KOPT-K1 (cell line): ENCODE data around the gene RNF111.
"Not testable (repeated sequence)": the region's sequence is repeated elsewhere in the genome, so short reads cannot be mapped to it uniquely, and the experiment has no call there.

Experiments
- H3K27ac ChIP-seq: fragments of 200-600 bp; sonication (generic); 2 replicates; pipeline ENCODE4 v1.5.1; 2016; ENCODE audit warnings: antibody characterized with exemption, mild to moderate bottlenecking, low read depth, low read length; ENCODE audit not compliant: poor library complexity, severe bottlenecking
- H3K36me3 ChIP-seq: fragments of 200-600 bp; sonication (generic); 2 replicates; pipeline ENCODE4 v1.5.1; 2017; ENCODE audit warnings: antibody characterized with exemption, mild to moderate bottlenecking, low read length, moderate library complexity; ENCODE audit not compliant: insufficient read depth
- H3K9me3 ChIP-seq: fragments of 200-600 bp; sonication (generic); 2 replicates; pipeline ENCODE4 v1.5.1; 2017; ENCODE audit warnings: antibody characterized with exemption, low read length, mild to moderate bottlenecking; ENCODE audit not compliant: insufficient read depth, poor library complexity, severe bottlenecking

RNF111 gene

DNA sequence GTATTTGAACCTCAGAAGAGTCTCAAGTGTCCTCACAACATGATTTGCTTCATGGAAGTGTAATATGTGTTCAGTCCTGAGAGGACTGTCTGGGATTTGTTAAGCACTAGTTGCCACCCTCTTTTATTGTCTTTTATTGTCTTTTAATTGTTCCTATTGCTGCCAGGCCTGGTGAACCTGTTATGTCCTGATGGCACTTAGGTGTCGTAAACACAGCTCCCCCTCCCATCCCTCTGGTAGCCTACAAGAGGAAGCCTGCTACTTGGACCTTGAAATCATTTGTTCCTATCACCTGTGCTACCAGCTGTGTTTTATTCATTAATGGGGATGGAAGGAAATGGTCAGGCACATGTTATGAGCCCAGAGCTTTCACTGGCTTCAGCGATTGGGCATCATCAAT lies 136.8 kb downstream of the RNF111 start:
- peaks cover 99% of the 10 kb centered on the region for H3K36me3 ChIP-seq
- peaks cover 19% of the 10 kb centered on the region for H3K9me3 ChIP-seq
- no peak overlapping the region for H3K27ac ChIP-seq

DNA sequence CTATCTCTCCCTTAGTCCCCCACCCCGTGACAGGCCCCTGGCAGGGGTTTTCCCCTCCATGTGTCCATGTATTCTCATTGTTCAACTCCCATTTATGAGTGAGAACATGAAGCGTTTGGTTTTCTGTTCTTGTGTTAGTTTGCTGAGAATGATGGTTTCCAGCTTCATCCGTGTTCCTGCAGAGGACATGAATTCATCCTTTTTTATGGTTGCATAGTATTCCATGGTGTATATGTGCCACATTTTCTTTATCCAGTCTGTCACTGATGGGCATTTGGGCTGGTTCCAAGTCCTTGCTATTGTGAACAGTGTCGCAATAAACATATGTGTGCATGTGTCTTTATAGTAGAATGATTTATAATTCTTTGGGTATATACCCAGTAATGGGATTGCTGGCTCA lies 138.2 kb downstream of the RNF111 start:
- H3K27ac ChIP-seq, result not testable (repeated sequence)
- Histone ChIP-seq H3K36me3 (peaks cover 99% of the 10 kb centered on the region), H3K9me3 (peaks cover 27% of the 10 kb centered on the region)

DNA sequence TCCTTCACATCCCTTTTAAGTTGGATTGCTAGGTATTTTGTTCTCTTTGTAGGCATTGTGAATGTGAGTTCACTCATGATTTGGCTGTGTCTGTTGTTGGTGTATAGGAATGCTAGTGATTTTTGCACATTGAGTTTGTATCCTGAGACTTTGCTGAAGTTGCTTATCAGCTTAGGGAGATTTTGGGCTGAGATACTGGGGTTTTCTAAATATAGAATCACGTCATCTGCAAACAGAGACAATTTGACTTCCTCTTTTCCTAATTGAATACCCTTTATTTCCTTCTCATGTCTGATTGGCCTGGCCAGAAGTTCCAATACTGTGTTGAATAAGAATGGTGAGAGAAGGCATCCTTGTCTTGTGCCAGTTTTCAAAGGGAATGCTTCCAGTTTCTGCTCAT lies 139.8 kb downstream of the RNF111 start:
- peaks cover 27% of the 10 kb centered on the region for H3K9me3 ChIP-seq
- H3K36me3 ChIP-seq, result peaks cover 100% of the 10 kb centered on the region
- H3K27ac ChIP-seq, result not testable (repeated sequence)

DNA sequence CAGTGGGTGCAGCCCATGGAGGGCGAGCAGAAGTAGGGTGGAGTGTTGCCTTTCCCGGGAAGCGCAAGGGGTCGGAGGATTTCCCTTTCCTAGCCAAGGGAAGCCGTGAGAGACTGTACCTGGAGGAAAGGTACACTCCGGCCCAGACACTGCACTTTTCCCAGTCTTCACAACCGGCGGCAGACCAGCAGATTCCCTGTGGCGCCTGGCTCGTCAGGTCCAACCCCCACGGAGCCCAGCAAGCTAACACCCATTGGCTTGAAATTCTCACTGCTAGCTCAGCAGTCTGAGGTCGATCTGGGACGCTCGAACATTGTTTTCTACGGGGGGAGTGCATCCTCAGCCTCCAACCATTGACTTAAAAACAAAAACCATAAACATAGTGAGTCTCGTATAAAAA lies 144.0 kb downstream of the RNF111 start:
- H3K9me3 ChIP-seq, result peaks cover 22% of the 10 kb centered on the region
- H3K27ac ChIP-seq, result no peak overlapping the region
- peaks cover 100% of the 10 kb centered on the region for H3K36me3 ChIP-seq

DNA sequence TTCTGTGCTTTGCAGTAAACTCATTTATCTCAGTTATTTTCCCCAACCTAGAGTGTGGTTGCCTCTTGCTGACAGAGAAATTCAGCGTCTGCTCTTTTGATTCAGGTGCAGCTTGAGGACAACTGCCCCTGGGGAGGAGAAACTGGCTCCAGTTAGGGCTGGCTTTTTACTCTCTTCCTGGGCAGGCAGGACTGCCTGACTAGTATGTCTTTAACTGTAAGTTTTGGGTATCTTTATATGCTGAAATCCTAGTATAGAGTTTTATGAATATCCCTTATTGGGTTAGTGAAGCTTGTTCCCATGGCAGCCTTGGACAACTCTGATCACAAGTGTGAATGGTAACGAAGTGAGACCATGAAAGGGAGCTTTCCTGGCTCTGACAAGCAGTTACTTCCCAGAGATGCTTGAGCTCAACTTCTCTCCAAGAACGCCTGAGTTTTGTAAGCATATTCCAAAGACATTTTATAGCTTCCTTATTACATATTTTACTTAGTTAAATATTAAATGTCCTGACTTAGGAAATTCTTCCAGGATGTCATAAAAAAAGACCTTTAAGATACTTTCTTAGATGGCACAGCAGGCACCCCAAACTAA lies 144.6 kb downstream of the RNF111 start:
- H3K27ac ChIP-seq, result no peak overlapping the region
- H3K36me3 ChIP-seq, result peaks cover 100% of the 10 kb centered on the region
- H3K9me3 ChIP-seq, result peaks cover 18% of the 10 kb centered on the region

DNA sequence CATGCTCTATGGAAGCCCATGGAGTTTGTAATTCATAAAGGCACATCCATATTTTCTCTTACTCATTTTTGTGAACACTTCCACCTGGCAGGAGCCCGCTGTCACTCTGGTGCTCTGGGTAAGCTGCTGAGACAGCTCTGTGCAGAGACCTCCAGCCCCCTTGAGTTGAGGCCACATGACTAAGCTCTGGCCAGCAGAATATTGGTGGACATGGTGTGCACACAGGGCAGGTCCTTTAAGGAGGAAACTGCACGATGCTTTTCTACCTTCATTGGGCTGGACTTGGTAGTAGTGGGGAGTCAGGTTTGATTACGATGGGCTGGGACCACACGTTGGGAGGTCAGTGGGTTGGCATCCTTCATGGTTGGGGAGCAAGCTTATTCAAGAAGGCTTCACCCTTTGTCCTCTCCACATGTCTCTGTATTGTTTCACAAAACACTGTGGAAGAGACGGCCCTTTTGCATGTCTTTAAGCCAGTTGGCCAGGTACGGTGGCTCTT lies 146.5 kb downstream of the RNF111 start:
- Histone ChIP-seq H3K27ac (no peak overlapping the region), H3K9me3 (peaks cover 10% of the 10 kb centered on the region), H3K36me3 (peaks cover 100% of the 10 kb centered on the region)

DNA sequence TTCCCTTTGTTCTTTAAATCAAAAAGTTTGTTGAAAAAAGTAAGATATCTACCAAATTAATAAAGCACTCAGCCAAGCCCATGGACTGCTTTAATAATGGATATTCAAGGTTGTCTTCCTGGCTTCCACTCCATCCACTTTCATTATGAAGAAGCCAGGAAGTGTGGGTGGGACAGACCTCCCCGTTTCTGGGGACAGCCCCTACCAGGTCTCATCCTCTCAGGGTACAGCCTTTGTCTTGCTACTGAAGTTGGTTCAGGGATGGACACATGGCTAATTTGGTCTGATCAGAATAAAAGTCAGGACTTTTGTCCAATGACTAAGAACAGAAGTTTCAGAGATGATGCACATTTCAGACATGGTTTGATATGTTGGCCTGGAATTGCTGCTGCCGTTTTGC lies 150.1 kb downstream of the RNF111 start:
- H3K36me3 ChIP-seq, result peaks cover 91% of the 10 kb centered on the region
- H3K27ac ChIP-seq, result no peak overlapping the region
- no peaks in the 10 kb centered on the region for H3K9me3 ChIP-seq

DNA sequence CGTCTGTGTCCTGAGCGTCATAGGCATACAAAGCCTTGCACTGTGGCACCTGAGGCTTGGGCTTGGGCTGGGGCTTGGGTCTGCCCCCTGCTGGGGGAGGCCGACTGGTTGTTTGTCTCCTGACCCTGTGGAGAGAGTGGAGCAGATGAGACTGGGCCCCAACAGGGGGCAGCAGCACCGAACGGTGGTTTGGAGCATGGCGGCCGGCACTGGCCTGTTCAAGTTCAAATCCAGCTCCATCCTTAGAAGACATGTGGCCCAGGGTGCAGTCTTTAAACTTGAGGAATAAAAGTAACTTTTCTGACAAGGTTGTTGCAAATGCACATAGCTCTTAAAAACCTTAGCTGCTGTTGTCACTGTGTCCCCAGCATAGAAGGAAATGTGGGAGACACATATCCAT lies 150.8 kb downstream of the RNF111 start:
- Histone ChIP-seq H3K27ac (no peak overlapping the region), H3K9me3 (no peaks in the 10 kb centered on the region), H3K36me3 (peaks cover 91% of the 10 kb centered on the region)

DNA sequence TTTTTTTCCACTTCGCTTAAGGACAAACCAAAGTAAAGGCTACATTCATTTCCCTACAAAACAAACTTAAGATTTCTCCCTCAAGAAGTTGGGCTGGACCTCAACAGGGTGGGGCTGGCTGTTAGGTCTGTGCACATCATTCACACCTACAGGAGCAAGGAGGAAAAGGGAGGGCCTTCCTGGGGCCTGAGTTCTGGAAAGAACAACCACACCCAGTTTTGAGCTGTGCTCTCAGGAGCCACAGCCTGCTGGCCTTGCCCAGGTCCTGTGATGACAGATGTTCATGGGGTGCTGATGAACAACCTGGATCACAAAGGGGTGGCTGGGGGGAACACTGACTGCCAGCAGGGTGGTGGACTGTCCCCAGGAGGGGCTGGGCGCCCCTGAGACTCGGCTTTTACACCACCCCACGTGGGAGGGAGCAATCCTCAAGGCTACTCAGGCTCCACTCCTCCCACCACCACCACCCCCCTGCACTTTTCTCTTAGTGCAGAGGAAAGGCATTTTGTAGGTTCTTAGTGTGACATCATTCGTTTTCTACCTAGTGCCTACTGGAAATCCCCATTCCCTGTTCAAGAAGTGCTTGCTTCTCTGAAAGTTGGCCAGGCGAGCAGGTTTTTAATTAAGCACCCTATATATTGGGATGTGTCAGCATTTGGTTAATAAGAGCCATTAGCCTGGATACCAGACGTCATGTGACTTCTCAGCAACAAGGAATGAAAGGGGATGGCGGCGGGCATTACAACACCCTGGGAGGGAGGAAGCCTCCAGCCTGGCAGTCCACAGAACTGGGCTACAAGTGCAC lies 153.2 kb downstream of the RNF111 start:
- Histone ChIP-seq H3K27ac (no peak overlapping the region), H3K9me3 (no peaks in the 10 kb centered on the region), H3K36me3 (peaks cover 82% of the 10 kb centered on the region)

DNA sequence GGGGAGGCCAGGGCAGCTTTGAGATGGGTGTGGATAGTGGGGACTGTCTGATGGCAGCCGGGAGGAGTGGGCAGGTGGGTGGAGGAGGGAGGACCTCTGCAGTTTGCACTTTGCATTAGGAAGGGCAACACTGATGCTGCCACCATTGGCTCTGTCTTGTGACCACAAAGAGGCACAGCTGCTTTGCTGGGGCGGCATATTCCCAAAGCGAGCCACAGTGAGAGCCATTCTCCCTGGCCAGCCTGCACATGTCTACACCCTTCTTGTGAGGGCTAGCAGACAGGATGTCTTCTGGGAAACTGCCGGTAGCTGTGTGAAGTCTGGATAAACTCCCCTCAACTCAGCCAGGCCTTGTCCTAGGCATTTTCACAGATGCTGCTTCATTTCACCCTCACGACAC lies 155.8 kb downstream of the RNF111 start:
- no peak overlapping the region for H3K27ac ChIP-seq
- H3K9me3 ChIP-seq, result no peaks in the 10 kb centered on the region
- H3K36me3 ChIP-seq, result peaks cover 56% of the 10 kb centered on the region

DNA sequence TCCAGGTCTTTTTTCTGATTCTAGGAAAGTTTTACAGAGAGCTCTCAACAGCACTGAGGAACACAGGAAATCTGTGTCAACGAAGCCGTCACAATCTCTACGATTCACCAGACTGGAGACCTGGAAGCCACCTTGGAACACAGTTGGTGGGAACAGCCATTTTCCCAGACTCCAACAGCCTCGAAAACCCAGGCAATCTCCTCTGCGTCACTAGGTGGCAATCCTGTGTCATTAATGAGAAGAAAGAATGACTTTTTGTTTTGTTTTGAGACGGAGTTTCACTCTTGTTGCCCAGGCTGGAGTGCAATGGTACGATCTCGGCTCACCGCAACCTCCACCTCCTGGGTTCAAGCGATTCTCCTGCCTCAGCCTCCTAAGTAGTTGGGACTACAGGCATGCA lies 157.1 kb downstream of the RNF111 start:
- H3K27ac ChIP-seq, H3K9me3 ChIP-seq: not testable (repeated sequence)
- peaks cover 42% of the 10 kb centered on the region for H3K36me3 ChIP-seq
